BE2C (cell line): ENCODE results near the gene ASAP2.

Experiments
- DNase-seq: peaks from one replicate; pipeline ENCODE4 v3.0.0-alpha.2; 2020
- H3K27me3 ChIP-seq: fragments of 250-450 bp; sonication (Bioruptor Pico); 2 replicates; pipeline ENCODE4 v1.5.1; 2020; ENCODE audit warnings: mild to moderate bottlenecking
- H3K36me3 ChIP-seq: fragments of 250-450 bp; sonication (Bioruptor Pico); 2 replicates; pipeline ENCODE4 v1.5.1; 2020; ENCODE audit warnings: mild to moderate bottlenecking
- H3K4me1 ChIP-seq: fragments of 250-450 bp; sonication (Bioruptor Pico); 2 replicates; pipeline ENCODE4 v1.5.1; 2020
- H3K4me3 ChIP-seq: 2 replicates; pipeline ENCODE4 v1.5.1; 2011; ENCODE audit warnings: low read depth, low read length
- H3K9me3 ChIP-seq: fragments of 250-450 bp; sonication (Bioruptor Pico); 2 replicates; pipeline ENCODE4 v1.5.1; 2020
- CTCF ChIP-seq: IDR thresholded peaks from 2 replicates; pipeline ENCODE4 v1.5.1; 2012; ENCODE audit warnings: mild to moderate bottlenecking, low read depth, low read length

The ASAP2 gene

GRCh38 chr2:9207641-9208311 is 1.2 kb downstream of the ASAP2 start:
- no peak for TF ChIP-seq CTCF
- H3K27me3 ChIP-seq, result no peaks in the 10 kb centered on the region; the same call in 1 of the 2 replicates
- no peaks in the 10 kb centered on the region for H3K9me3 ChIP-seq
- DNase-seq, result no peak
- peaks cover 4% of the 10 kb centered on the region for H3K4me1 ChIP-seq
- no peaks in the 10 kb centered on the region for H3K36me3 ChIP-seq
- peak overlapping the region; percentile 87 for H3K4me3 ChIP-seq

GRCh38 chr2:9208875-9209274 is 2.3 kb downstream of the ASAP2 start:
- no peak overlapping the region; the same call in 1 of the 2 replicates for H3K4me3 ChIP-seq
- no peak for TF ChIP-seq CTCF
- H3K27me3 ChIP-seq, result no peaks in the 10 kb centered on the region; the same call in 1 of the 2 replicates

GRCh38 chr2:9210030-9210429 is 3.4 kb downstream of the ASAP2 start:
- Histone ChIP-seq H3K27me3 (no peaks in the 10 kb centered on the region; the same call in 1 of the 2 replicates), H3K36me3 (no peaks in the 10 kb centered on the region), H3K4me1 (peaks cover 3% of the 10 kb centered on the region), H3K9me3 (no peaks in the 10 kb centered on the region), H3K4me3 (no peak overlapping the region)
- no peak for TF ChIP-seq CTCF
- no peak for DNase-seq

More at GRCh38 chr2:9208875-9209274, 2.3 kb downstream of the ASAP2 start:
- Histone ChIP-seq H3K4me1 (peaks cover 3% of the 10 kb centered on the region), H3K9me3 (no peaks in the 10 kb centered on the region), H3K36me3 (no peaks in the 10 kb centered on the region)
- no peak for DNase-seq

- no peaks in the 10 kb centered on the region for H3K36me3 ChIP-seq
- H3K4me3 ChIP-seq, result no peak overlapping the region
- no peaks in the 10 kb centered on the region for H3K9me3 ChIP-seq
- no peak for DNase-seq
- TF ChIP-seq CTCF, result no peak
- H3K27me3 ChIP-seq, result no peaks in the 10 kb centered on the region; the same call in 1 of the 2 replicates
- no peaks in the 10 kb centered on the region for H3K4me1 ChIP-seq
Measured at GRCh38 chr2:9211496-9211895, 4.9 kb downstream of the ASAP2 start.

- H3K4me3 ChIP-seq, result no peak overlapping the region
Measured at GRCh38 chr2:9212010-9212635, 5.5 kb downstream of the ASAP2 start.

More at GRCh38 chr2:9212010-9212635, 5.5 kb downstream of the ASAP2 start:
- no peaks in the 10 kb centered on the region; the same call in 1 of the 2 replicates for H3K27me3 ChIP-seq
- DNase-seq, result no peak
- no peaks in the 10 kb centered on the region for H3K4me1 ChIP-seq
- TF ChIP-seq CTCF, result no peak
- H3K9me3 ChIP-seq, result no peaks in the 10 kb centered on the region
- H3K36me3 ChIP-seq, result no peaks in the 10 kb centered on the region
